Peyer's patch (tissue), 4 donors: ENCODE measurements around the gene NECAB2. TPM values are rescaled to one million over a fixed set of nuclear protein-coding genes. Genes with fewer than 3 reads are reported as not detected.

Experiments used
- DNase-seq, 3 donors: peaks; one replicate each; pipeline ENCODE4 v3.0.0-alpha.2; 2017 to 2019
- H3K27ac ChIP-seq, 4 donors: fragments of 200-600 bp; sonication (generic); one replicate each; pipeline ENCODE4 v1.5.1; 2016 to 2019
- H3K27me3 ChIP-seq, 2 donors: fragments of 200-600 bp; sonication (generic); one replicate each; pipeline ENCODE4 v1.5.1; 2019
- H3K36me3 ChIP-seq, 3 donors: fragments of 200-600 bp; sonication (generic); one replicate each; pipeline ENCODE4 v1.5.1; 2016 to 2019
- H3K4me1 ChIP-seq, 4 donors: fragments of 200-600 bp; sonication (generic); one replicate each; pipeline ENCODE4 v1.5.1; 2016 to 2019
- H3K4me3 ChIP-seq, 4 donors: fragments of 200-600 bp; sonication (generic); 1 replicate in 3 of 4; 2 replicates in 1 of 4; pipeline ENCODE4 v1.5.1; 2016 to 2019; ENCODE audit warnings: mild to moderate bottlenecking in 1 of 4
- H3K9me3 ChIP-seq, 4 donors: fragments of 200-600 bp; sonication (generic); one replicate each; pipeline ENCODE4 v1.5.1; 2016 to 2019; ENCODE audit warnings: mild to moderate bottlenecking in 1 of 4
- CTCF ChIP-seq, 6 experiments: fragments of 450-650 bp in 4 of 6; fragments of 200-600 bp in 2 of 6; sonication (generic) in 1 of 6; IDR thresholded peaks; one replicate each; pipeline ENCODE4 v1.5.1; 2017 to 2019; ENCODE audit warnings: antibody characterized with exemption in 6 of 6, mild to moderate bottlenecking in 3 of 6, moderate library complexity in 1 of 6
- POLR2A ChIP-seq, 2 donors: fragments of 450-650 bp; IDR thresholded peaks; one replicate each; pipeline ENCODE4 v1.5.1; 2017; ENCODE audit warnings: antibody characterized with exemption in 2 of 2, mild to moderate bottlenecking in 2 of 2, moderate library complexity in 2 of 2
- total RNA-seq, 4 donors: library from RNA; depleted of rRNA; stranded (reverse); fragments of >200 nt; gene quantifications; one replicate each; pipeline ENCODE4 v1.1.0, GENCODE V29; 2016

The NECAB2 gene
- total RNA-seq, 4 donors from 2014 or later = 1.2 TPM; not detected in 3

GRCh38 chr16:84042308-84042878, 74.3 kb downstream of the NECAB2 start, which contains the start of gene SLC38A8:
Gene SLC38A8 (minus strand): TSS chr16:84042795. CDS start chr16:84042157, 638 bp downstream.
- no peaks in the 10 kb centered on the region for H3K9me3 ChIP-seq
- DNase-seq = no peak
- no peaks in the 10 kb centered on the region for H3K27me3 ChIP-seq

GRCh38 chr16:84042879-84043485, 74.9 kb downstream of the NECAB2 start:
- Histone ChIP-seq H3K9me3 (no peaks in the 10 kb centered on the region), H3K4me3 (no peak overlapping the region), H3K27me3 (no peaks in the 10 kb centered on the region), H3K4me1 (no peaks in the 10 kb centered on the region), H3K27ac (no peak overlapping the region), H3K36me3 (no peaks in the 10 kb centered on the region)
- DNase-seq = peak in 1 of 3 donors; percentile 48
- TF ChIP-seq POLR2A (IDR thresholded peaks at IDR 0.05) (no peak), CTCF (IDR thresholded peaks at IDR 0.05) (no peak)

More at GRCh38 chr16:84042308-84042878, 74.3 kb downstream of the NECAB2 start, which contains the start of gene SLC38A8:
- H3K36me3 ChIP-seq = no peaks in the 10 kb centered on the region
- no peaks in the 10 kb centered on the region for H3K4me1 ChIP-seq
- no peak within 1 kb of the TSS for H3K4me3 ChIP-seq
- H3K27ac ChIP-seq = no peak within 1 kb of the TSS
- TF ChIP-seq CTCF (IDR thresholded peaks at IDR 0.05) = no peak
- TF ChIP-seq POLR2A (IDR thresholded peaks at IDR 0.05) = no peak

GRCh38 chr16:84043486-84044117, 75.6 kb downstream of the NECAB2 start:
- no peaks in the 10 kb centered on the region for H3K4me1 ChIP-seq

GRCh38 chr16:84044118-84044488, 76.1 kb downstream of the NECAB2 start:
- no peaks in the 10 kb centered on the region for H3K36me3 ChIP-seq
- DNase-seq = no peak
- H3K4me1 ChIP-seq = no peaks in the 10 kb centered on the region
- TF ChIP-seq CTCF (IDR thresholded peaks at IDR 0.05) = peak in 3 of 6 experiments; percentile 16 to 31 (median 23)
- TF ChIP-seq POLR2A (IDR thresholded peaks at IDR 0.05) = no peak
- no peaks in the 10 kb centered on the region for H3K27me3 ChIP-seq
- no peak overlapping the region for H3K4me3 ChIP-seq
- no peaks in the 10 kb centered on the region for H3K9me3 ChIP-seq
- H3K27ac ChIP-seq = no peak overlapping the region

More at GRCh38 chr16:84043486-84044117, 75.6 kb downstream of the NECAB2 start:
- DNase-seq = no peak
- H3K27ac ChIP-seq = no peak overlapping the region
- TF ChIP-seq CTCF (IDR thresholded peaks at IDR 0.05) (no peak), POLR2A (IDR thresholded peaks at IDR 0.05) (no peak)
- no peaks in the 10 kb centered on the region for H3K27me3 ChIP-seq
- no peak overlapping the region for H3K4me3 ChIP-seq
- no peaks in the 10 kb centered on the region for H3K36me3 ChIP-seq
- no peaks in the 10 kb centered on the region for H3K9me3 ChIP-seq

- Histone ChIP-seq H3K4me3 (no peak overlapping the region), H3K27ac (no peak overlapping the region), H3K27me3 (no peaks in the 10 kb centered on the region), H3K36me3 (no peaks in the 10 kb centered on the region), H3K9me3 (no peaks in the 10 kb centered on the region), H3K4me1 (no peaks in the 10 kb centered on the region)
- DNase-seq = no peak
- TF ChIP-seq CTCF (IDR thresholded peaks at IDR 0.05) (no peak), POLR2A (IDR thresholded peaks at IDR 0.05) (no peak)
These were observed 77.2 kb downstream of the NECAB2 start for GRCh38 chr16:84045001-84045817.
